GM12891 (cell line): ENCODE results near the gene VPS33A.

Experiments
- PAX5 ChIP-seq: IDR thresholded peaks from 2 replicates; pipeline ENCODE4 v1.6.1; 2011; ENCODE audit warnings: low read length, moderate library complexity, mild to moderate bottlenecking; ENCODE audit not compliant: insufficient read depth, severe bottlenecking
- POLR2A ChIP-seq: IDR thresholded peaks from 2 replicates; pipeline ENCODE4 v1.6.1; 2011; ENCODE audit warnings: low read depth, low read length, control low read depth
- POLR2AphosphoS5 ChIP-seq: IDR thresholded peaks from 2 replicates; pipeline ENCODE4 v1.6.1; 2011; ENCODE audit warnings: low read depth, low read length, control low read depth
- POU2F2 ChIP-seq: IDR thresholded peaks from 2 replicates; pipeline ENCODE4 v1.6.1; 2011; ENCODE audit warnings: low read depth, mild to moderate bottlenecking, control low read depth, low read length, moderate library complexity
- TAF1 ChIP-seq: IDR thresholded peaks from 2 replicates; pipeline ENCODE4 v1.6.1; 2011; ENCODE audit warnings: low read depth, low read length, control low read depth

DNA sequence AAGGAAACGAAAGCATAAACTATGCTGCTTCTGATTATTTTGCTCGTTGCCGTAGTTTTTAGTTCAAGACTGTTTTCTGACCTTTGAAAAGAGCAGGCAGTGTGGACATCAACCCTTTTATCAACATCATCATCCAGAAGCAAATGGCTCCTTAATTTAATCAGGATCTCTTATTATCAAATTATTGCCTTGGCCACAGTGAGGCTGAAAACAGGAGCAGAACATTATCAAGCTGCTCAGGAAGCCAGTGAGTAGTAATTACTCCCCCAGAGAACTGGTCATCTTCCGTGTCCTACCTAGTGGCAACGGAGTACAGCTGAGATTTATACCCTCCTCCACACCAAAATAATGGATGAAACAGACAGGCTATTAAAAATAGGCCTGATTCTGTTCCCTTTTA, 38.2 kb downstream of the VPS33A start:
- no peak for TF ChIP-seq POLR2AphosphoS5
- no peak for TF ChIP-seq POLR2A
- TF ChIP-seq TAF1, result no peak
- no peak for TF ChIP-seq POU2F2
- no peak for TF ChIP-seq PAX5
